Omental fat pad (tissue), 4 donors: ENCODE data around the gene DENND4B. TPM values are rescaled to one million over a fixed set of nuclear protein-coding genes. Genes with fewer than 3 reads are reported as not detected.
A peak's percentile ranks its signal among the peaks of the same experiment; 100 is the strongest.

ENCODE experiments used
- ATAC-seq: fragments of 150-250 bp; one replicate; pipeline ENCODE4 v1.9.1; 2016; ENCODE audit warnings: mild to moderate bottlenecking, moderate library complexity; ENCODE audit not compliant: low FRiP score
- DNase-seq: peaks from one replicate; pipeline ENCODE4 v3.0.0-alpha.2; 2019; ENCODE audit warnings: low spot score
- total RNA-seq, 4 donors: library from RNA; depleted of rRNA; stranded (reverse); fragments of >200 nt; gene quantifications; one replicate each; pipeline ENCODE4 v1.1.0, GENCODE V29; 2016
- TF ChIP-seq, protein P1 (sequence below), 3 donors: fragments of 450-650 bp; IDR thresholded peaks; one replicate each; pipeline ENCODE4 v1.5.1; 2016 to 2017; ENCODE audit warnings: antibody characterized with exemption in 3 of 3, mild to moderate bottlenecking in 3 of 3, moderate library complexity in 2 of 3

Gene DENND4B, protein sequence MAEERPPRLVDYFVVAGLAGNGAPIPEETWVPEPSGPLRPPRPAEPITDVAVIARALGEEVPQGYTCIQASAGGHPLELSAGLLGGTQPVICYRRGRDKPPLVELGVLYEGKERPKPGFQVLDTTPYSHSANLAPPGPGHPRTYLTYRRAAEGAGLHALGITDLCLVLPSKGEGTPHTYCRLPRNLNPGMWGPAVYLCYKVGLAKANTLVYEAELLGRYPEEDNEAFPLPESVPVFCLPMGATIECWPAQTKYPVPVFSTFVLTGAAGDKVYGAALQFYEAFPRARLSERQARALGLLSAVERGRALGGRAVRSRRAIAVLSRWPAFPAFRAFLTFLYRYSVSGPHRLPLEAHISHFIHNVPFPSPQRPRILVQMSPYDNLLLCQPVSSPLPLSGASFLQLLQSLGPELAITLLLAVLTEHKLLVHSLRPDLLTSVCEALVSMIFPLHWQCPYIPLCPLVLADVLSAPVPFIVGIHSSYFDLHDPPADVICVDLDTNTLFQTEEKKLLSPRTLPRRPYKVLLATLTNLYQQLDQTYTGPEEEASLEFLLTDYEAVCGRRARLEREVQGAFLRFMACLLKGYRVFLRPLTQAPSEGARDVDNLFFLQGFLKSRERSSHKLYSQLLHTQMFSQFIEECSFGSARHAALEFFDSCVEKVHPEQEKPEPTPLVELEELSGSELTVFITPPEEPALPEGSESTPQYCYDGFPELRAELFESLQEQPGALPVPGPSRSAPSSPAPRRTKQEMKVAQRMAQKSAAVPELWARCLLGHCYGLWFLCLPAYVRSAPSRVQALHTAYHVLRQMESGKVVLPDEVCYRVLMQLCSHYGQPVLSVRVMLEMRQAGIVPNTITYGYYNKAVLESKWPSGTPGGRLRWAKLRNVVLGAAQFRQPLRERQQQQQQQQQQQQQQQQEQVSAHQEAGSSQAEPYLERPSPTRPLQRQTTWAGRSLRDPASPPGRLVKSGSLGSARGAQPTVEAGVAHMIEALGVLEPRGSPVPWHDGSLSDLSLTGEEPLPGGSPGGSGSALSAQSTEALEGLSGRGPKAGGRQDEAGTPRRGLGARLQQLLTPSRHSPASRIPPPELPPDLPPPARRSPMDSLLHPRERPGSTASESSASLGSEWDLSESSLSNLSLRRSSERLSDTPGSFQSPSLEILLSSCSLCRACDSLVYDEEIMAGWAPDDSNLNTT (N-terminal part only)
- total RNA-seq, result 10 to 100 TPM; 21.8 to 75.0 (median 50.3) TPM

DNA sequence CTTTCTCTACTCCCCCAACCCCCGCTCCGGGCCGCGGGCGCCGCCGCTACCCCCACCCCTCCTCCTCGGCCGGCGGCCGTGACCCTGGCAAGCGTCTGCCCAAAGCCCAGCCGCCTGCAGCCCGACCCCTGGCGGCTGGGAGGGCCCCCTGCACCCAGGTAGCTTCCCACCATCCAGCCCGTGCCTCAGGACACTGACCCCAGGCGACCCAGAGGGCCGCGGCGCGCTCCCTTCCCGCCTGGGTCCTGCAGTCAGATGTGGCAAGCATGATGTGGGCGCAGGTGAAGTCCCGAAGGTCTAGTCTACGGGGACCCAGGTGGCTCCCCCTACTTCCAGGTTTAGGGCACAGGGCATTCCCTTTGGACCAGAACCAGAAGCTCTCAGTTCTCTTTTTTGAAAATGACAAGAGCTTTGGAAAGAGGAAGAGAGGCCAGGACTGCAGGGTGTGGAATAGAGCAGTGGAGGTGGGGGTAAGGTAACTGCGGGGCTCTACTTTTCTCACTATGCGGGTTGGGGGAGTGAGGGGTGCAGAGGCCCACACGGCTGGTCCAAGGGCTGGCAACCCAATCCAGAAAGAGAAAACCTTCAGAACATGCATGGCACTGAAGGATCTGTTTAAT lies at the start of gene DENND4B:
Gene DENND4B, minus strand, starts transcription at position 97 of the 620 bp plus-strand sequence. CDS start 2,344 bp downstream, outside the sequence.
- DNase-seq (no peak), ATAC-seq (peak; percentile 85)
- TF ChIP-seq, protein P1, sequence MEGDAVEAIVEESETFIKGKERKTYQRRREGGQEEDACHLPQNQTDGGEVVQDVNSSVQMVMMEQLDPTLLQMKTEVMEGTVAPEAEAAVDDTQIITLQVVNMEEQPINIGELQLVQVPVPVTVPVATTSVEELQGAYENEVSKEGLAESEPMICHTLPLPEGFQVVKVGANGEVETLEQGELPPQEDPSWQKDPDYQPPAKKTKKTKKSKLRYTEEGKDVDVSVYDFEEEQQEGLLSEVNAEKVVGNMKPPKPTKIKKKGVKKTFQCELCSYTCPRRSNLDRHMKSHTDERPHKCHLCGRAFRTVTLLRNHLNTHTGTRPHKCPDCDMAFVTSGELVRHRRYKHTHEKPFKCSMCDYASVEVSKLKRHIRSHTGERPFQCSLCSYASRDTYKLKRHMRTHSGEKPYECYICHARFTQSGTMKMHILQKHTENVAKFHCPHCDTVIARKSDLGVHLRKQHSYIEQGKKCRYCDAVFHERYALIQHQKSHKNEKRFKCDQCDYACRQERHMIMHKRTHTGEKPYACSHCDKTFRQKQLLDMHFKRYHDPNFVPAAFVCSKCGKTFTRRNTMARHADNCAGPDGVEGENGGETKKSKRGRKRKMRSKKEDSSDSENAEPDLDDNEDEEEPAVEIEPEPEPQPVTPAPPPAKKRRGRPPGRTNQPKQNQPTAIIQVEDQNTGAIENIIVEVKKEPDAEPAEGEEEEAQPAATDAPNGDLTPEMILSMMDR (IDR thresholded peaks at IDR 0.05), result peak in 2 of 3 donors; percentile 29 to 76

DNA sequence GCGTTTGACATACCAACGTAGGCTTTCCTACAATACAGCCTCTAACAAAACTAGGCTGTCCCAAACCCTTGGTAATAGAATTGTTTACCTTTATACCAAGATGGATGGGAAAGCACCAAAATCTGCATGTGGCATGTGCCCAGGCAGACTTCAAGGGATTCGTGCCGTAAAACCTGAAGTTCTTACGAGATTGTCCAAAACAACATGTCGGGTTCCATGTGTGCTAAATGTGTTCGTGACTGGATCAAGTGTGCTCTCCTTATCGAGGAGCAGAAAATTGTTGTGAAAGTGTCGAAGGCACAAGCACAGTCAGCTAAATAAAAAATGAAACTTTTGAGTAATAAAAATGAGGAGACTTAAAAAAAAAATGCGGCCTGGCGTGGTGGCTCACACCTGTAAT lies 49.1 kb upstream of the DENND4B start:
- TF ChIP-seq, protein P1 (IDR thresholded peaks at IDR 0.05), result no peak
- no peak for ATAC-seq
- no peak for DNase-seq

DNA sequence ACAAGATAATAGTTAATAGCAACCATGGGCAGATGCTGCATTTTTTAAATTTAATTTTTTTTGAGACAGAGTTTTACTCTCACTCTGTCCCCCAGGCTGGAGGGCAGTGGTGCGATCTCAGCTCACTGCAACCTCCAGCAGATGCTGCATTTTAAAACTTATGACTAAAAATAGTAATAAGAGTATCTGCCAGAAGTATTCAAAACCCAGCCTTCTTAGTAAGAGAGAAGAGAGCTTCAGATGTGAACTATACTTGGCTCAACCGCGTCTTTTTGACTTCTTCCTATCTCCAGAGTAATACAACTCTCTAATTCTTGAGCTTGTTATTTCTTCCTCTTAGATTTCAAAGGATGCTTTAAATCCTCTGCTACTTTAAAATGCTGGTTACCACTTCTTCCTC lies 48.7 kb upstream of the DENND4B start:
- DNase-seq (no peak), ATAC-seq (no peak)
- TF ChIP-seq, protein P1 (IDR thresholded peaks at IDR 0.05), result no peak

DNA sequence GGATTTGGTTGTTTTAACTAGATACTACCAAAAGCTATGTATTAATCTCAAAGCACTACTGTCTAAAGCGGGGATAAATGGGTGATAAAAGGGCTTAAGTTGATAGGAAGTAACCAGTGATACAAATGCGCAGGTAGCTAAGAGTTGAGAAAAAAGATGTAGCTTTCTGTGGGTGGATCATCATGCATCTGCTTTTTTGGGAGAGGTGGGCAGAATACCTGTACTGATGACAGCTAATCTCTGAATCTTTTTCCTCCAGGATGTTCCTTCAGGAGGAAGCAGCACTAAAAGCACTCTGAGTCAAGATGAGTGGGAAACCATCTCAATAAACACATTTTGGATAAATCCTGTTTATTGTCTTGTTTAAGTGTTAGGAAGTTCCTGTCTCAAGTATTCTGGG lies 45.3 kb upstream of the DENND4B start:
- ATAC-seq, result no peak
- TF ChIP-seq, protein P1 (IDR thresholded peaks at IDR 0.05), result no peak
- no peak for DNase-seq

DNA sequence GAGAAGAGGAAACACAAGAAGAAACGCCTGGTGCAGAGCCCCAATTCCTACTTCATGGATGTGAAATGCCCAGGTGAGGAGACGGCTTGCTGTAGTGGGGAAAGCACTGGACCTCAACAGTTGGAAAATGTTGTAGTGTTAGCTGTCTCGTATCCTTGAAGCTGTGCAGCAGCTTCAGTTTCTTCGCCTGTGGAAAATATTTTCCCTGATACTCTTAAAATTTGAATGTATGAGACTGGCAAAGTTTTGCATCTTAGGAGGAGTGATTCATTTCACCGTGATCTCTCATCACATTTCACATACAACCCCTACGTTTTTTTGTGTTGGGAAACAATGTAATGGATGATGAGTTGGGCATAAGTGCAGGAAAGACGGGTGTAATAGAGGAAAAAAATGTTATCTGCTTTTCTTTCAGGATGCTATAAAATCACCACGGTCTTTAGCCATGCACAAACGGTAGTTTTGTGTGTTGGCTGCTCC lies 44.7 kb upstream of the DENND4B start:
- TF ChIP-seq, protein P1 (IDR thresholded peaks at IDR 0.05), result no peak
- DNase-seq, result no peak
- no peak for ATAC-seq

DNA sequence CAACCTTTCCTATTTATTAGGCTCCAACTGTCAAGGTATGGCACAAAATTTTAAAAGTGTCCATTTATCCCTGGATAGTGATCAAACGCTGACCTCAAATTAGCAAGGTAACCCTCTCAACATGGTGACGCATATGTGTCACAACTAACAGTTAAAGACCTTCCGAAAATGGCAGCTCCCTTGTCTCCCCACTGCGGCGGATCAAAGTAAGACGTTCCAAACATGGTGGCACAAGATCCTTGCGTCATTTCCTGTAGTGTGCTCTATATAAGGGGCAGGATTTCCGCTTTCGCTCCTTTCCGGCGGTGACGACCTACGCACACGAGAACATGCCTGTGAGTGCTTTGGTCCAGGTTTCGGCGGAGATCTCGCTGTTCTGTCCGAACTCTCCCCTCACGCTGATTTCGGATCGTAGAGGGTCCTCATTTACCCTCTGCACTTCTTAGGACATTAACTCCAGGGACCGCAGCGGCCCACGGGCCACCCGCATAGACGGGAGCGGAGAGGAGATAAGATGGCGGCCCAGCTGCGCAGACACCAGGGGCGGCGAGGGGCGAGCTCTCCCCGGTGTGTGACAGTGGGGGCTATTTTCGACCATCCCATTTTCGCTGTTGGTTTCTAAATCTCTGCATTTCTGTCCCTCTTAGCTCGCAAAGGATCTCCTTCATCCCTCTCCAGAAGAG lies 44.1 kb upstream of the DENND4B start, which contains the start of gene RPS27:
Gene RPS27, plus strand, starts transcription at position 295 of the 683 bp plus-strand sequence. Its CDS starts 35 bp downstream, at position 330.
- DNase-seq (peak; percentile 56), ATAC-seq (peak; percentile 60)
- TF ChIP-seq, protein P1 (IDR thresholded peaks at IDR 0.05), result no peak
